Measurements from ENCODE around the gene RPLP2. TPM values are rescaled to one million over a fixed set of nuclear protein-coding genes. Genes with fewer than 3 reads are reported as not detected.
A peak's percentile ranks its signal among the peaks of the same experiment; 100 is the strongest.

Gene RPLP2
- total RNA-seq (1,000 to 10,000 TPM in 1 of 2 donors, 100 to 1,000 TPM in 1; 441 to 1,892 TPM), polyA plus RNA-seq (1,000 to 10,000 TPM; 1,133 to 2,648 TPM)
- long read RNA-seq, donor 1, transcript RPLP2-203 (3 exons, 489 nt) = minor isoform, 44 of 1,972 reads
- long read RNA-seq, donor 1, transcript RPLP2-207 (4 exons, 637 nt) = minor isoform, 166 of 1,972 reads
- long read RNA-seq, donor 1, transcript RPLP2-201 (5 exons, 781 nt) = major isoform, 1,429 of 1,972 reads
- long read RNA-seq, donor 1, transcript RPLP2-205 (2 exons, 646 nt) = minor isoform, 109 of 1,972 reads
- long read RNA-seq, donor 1, partial matches to known transcripts = 159 of 1,972 reads
- long read RNA-seq, donor 1, other reads (novel, unspliced or antisense) = 62 of 1,972 reads
- long read RNA-seq, donor 2, transcript RPLP2-201 (5 exons, 781 nt) = major isoform, 769 of 1,092 reads
- long read RNA-seq, donor 2, transcript RPLP2-203 (3 exons, 489 nt) = minor isoform, 32 of 1,092 reads
- long read RNA-seq, donor 2, transcript RPLP2-205 (2 exons, 646 nt) = minor isoform, 54 of 1,092 reads
- long read RNA-seq, donor 2, transcript RPLP2-207 (4 exons, 637 nt) = minor isoform, 113 of 1,092 reads
- long read RNA-seq, donor 2, partial matches to known transcripts = 85 of 1,092 reads
- long read RNA-seq, donor 2, other reads (novel, unspliced or antisense) = 38 of 1,092 reads
- long read RNA-seq, donor 3, transcript RPLP2-207 (4 exons, 637 nt) = minor isoform, 84 of 1,248 reads
- long read RNA-seq, donor 3, transcript RPLP2-201 (5 exons, 781 nt) = major isoform, 944 of 1,248 reads
- long read RNA-seq, donor 3, transcript RPLP2-205 (2 exons, 646 nt) = minor isoform, 67 of 1,248 reads
- long read RNA-seq, donor 3, transcript RPLP2-203 (3 exons, 489 nt) = minor isoform, 32 of 1,248 reads
- long read RNA-seq, donor 3, partial matches to known transcripts = 75 of 1,248 reads
- long read RNA-seq, donor 3, other reads (novel, unspliced or antisense) = 46 of 1,248 reads
- long read RNA-seq, donor 4, transcript RPLP2-203 (3 exons, 489 nt) = minor isoform, 40 of 1,293 reads
- long read RNA-seq, donor 4, transcript RPLP2-205 (2 exons, 646 nt) = minor isoform, 144 of 1,293 reads
- long read RNA-seq, donor 4, transcript RPLP2-207 (4 exons, 637 nt) = minor isoform, 118 of 1,293 reads
- long read RNA-seq, donor 4, transcript RPLP2-201 (5 exons, 781 nt) = major isoform, 839 of 1,293 reads
- long read RNA-seq, donor 4, partial matches to known transcripts = 100 of 1,293 reads
- long read RNA-seq, donor 4, other reads (novel, unspliced or antisense) = 51 of 1,293 reads
- long read RNA-seq, donor 5, transcript RPLP2-203 (3 exons, 489 nt) = minor isoform, 53 of 2,266 reads
- long read RNA-seq, donor 5, transcript RPLP2-207 (4 exons, 637 nt) = minor isoform, 182 of 2,266 reads
- long read RNA-seq, donor 5, transcript RPLP2-205 (2 exons, 646 nt) = minor isoform, 163 of 2,266 reads
- long read RNA-seq, donor 5, transcript RPLP2-201 (5 exons, 781 nt) = major isoform, 1,607 of 2,266 reads
- long read RNA-seq, donor 5, partial matches to known transcripts = 150 of 2,266 reads
- long read RNA-seq, donor 5, other reads (novel, unspliced or antisense) = 107 of 2,266 reads

DNA sequence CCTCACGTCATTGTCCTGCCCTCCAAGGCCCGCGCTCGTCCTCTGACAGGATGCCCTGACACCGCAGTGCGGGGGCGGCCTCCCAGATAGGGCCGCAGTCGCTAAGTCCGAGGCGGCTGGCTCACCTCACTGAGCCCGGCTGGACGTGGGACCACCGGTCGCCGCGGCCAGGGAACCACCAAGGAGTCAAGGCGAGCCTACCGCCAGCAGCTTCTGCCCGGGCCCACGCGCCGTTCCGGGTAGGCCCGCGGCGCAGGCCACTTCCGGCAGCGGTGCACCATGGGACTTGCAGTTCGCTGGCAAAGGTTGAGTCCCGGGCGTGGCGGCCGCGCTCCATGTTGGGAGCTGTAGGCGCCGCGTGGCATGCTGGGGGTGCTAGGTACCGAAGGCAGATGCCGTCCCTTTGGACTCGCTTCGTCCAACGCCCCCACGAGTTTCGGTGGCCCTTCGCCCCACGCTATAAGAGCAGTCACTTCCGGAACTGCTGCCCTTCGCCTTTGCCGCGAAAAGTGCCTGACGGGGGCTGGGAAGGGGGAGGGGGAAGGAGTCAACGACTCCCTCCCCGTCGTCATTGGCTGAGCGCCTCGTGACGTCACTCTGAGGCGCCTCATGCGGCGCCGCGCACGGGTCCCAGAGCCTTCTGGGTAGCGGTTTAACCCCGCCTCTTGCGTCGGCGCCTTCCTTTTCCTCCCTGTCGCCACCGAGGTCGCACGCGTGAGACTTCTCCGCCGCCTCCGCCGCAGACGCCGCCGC, at the start of gene RPLP2:
Gene RPLP2, plus strand, starts transcription at position 681 of the 753 bp plus-strand sequence. CDS start 268 bp downstream, outside the sequence.
- Histone ChIP-seq H3K9me3 (ENCODE audit: control insufficient read depth in 4 of 4, insufficient read depth in 3 of 4, low read length in 3 of 4) (no peaks in the 10 kb centered on the region), H3K9ac (ENCODE audit: insufficient read depth in 1 of 2, low read length in 2 of 2) (peak within 1 kb of the TSS; percentile 79 to 86), H3K27me3 (ENCODE audit: control insufficient read depth in 3 of 3, insufficient read depth in 3 of 3, low read length in 2 of 3) (no peaks in the 10 kb centered on the region), H3K4me3 (peak within 1 kb of the TSS; percentile 98), H3K4me1 (ENCODE audit: control insufficient read depth in 5 of 5, insufficient read depth in 5 of 5, low read length in 5 of 5) (peaks cover 6 to 26% (median 11%) of the 10 kb centered on the region in 5 donors), H3K36me3 (ENCODE audit: control insufficient read depth in 4 of 4, insufficient read depth in 4 of 4, low read length in 4 of 4) (peaks cover 0 to 25% (median 14%) of the 10 kb centered on the region in 4 donors), H3K27ac (ENCODE audit: low read depth in 1 of 2, low read length in 1 of 2) (peak within 1 kb of the TSS; percentile 94 to 97)
- 0% methylated on average over 57 to 81 of the region's 81 CpGs for WGBS, 2 donors
- TF ChIP-seq, protein P1, sequence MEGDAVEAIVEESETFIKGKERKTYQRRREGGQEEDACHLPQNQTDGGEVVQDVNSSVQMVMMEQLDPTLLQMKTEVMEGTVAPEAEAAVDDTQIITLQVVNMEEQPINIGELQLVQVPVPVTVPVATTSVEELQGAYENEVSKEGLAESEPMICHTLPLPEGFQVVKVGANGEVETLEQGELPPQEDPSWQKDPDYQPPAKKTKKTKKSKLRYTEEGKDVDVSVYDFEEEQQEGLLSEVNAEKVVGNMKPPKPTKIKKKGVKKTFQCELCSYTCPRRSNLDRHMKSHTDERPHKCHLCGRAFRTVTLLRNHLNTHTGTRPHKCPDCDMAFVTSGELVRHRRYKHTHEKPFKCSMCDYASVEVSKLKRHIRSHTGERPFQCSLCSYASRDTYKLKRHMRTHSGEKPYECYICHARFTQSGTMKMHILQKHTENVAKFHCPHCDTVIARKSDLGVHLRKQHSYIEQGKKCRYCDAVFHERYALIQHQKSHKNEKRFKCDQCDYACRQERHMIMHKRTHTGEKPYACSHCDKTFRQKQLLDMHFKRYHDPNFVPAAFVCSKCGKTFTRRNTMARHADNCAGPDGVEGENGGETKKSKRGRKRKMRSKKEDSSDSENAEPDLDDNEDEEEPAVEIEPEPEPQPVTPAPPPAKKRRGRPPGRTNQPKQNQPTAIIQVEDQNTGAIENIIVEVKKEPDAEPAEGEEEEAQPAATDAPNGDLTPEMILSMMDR (IDR thresholded peaks at IDR 0.05; ENCODE audit: control extremely low read depth, extremely low read depth) = no peak
- peak; percentile 91 for ATAC-seq (ENCODE audit: insufficient read depth, low FRiP score)
- peak; percentile 98 to 99 (median 99) for DNase-seq

DNA sequence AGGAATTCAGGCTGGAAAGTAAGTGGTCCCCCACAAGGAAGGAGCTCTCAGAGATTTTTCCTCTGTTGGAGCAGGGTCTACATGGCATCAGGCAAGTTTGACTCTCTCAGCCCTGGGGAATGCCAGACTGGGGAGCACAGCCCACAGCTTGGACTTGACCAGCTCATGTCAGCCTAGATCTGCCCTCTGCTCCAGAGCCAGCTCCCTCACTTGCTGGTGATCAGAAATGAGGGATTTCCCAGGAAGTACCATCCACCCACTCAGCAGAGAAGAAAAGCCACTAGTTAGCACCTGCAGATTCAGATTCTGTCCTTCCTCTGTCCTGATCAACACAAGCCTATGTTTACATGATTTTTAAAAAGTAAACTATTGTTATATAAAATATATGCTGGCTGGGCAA, 49.5 kb upstream of the RPLP2 start:
- Histone ChIP-seq H3K9me3 (ENCODE audit: control insufficient read depth in 4 of 4, insufficient read depth in 3 of 4, low read length in 3 of 4) (no peaks in the 10 kb centered on the region), H3K9ac (ENCODE audit: insufficient read depth in 1 of 2, low read length in 2 of 2) (no peak overlapping the region), H3K4me1 (ENCODE audit: control insufficient read depth in 5 of 5, insufficient read depth in 5 of 5, low read length in 5 of 5) (no peaks in the 10 kb centered on the region), H3K27me3 (ENCODE audit: control insufficient read depth in 3 of 3, insufficient read depth in 3 of 3, low read length in 2 of 3) (no peaks in the 10 kb centered on the region), H3K27ac (ENCODE audit: low read depth in 1 of 2, low read length in 1 of 2) (no peak overlapping the region), H3K4me3 (no peak overlapping the region), H3K36me3 (ENCODE audit: control insufficient read depth in 4 of 4, insufficient read depth in 4 of 4, low read length in 4 of 4) (peaks cover 24 to 63% (median 50%) of the 10 kb centered on the region in 4 donors)
- TF ChIP-seq, protein P1 (IDR thresholded peaks at IDR 0.05; ENCODE audit: control extremely low read depth, extremely low read depth) = no peak
- no peak for ATAC-seq (ENCODE audit: insufficient read depth, low FRiP score)
- DNase-seq = no peak

Measured in lung (tissue), 16 donors.